NB4 (cell line): Measurements from ENCODE around the gene ARHGDIB.

ENCODE experiments used
- CTCF ChIP-seq: IDR thresholded peaks from one replicate; pipeline ENCODE4 v1.5.1; 2012; ENCODE audit warnings: low read depth, low read length
- MAX ChIP-seq: IDR thresholded peaks from 2 replicates; pipeline ENCODE4 v1.6.1; 2011; ENCODE audit warnings: low read depth, low read length
- MYC ChIP-seq: IDR thresholded peaks from 2 replicates; pipeline ENCODE4 v1.6.1; 2011; ENCODE audit warnings: low read depth, low read length
- POLR2A ChIP-seq: IDR thresholded peaks from 2 replicates; pipeline ENCODE4 v1.6.1; 2011; ENCODE audit warnings: mild to moderate bottlenecking; ENCODE audit not compliant: insufficient read length; ENCODE audit errors: extremely low read depth

DNA sequence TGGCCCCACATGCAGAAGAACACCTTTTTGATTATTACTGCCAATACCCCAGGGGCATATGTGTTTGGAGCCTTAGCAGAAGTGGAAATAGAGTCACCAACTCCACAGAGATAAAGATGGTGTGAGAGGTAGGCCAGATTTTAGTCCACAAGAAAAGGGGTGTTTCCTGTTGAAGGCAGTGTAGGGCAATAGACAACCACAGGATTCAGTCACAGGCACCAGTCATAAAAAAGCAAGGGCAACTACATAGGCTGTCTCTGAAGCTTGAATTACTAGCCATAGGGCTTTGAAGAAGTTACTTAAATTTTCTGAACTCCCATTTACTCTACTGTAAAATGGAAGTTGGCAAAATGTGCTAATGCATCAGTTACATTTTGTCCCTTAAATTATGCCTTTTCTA lies 41.9 kb downstream of the ARHGDIB start:
- TF ChIP-seq CTCF (no peak), POLR2A (no peak), MAX (no peak), MYC (no peak)
